K562 (cell line): ENCODE results near the gene MIDN. TPM values are rescaled to one million over a fixed set of nuclear protein-coding genes. Genes with fewer than 3 reads are reported as not detected.

Experiments
- CEBPB ChIP-seq: fragments of 450-650 bp; IDR thresholded peaks from 2 replicates; pipeline ENCODE4 v1.6.1; 2016; ENCODE audit warnings: missing genetic modification characterization, missing compliant biosample characterization
- CEBPZ ChIP-seq: fragments of 150-350 bp; IDR thresholded peaks from 2 replicates; pipeline ENCODE4 v1.6.1; 2014; ENCODE audit warnings: low read depth, mild to moderate bottlenecking, low read length, borderline replicate concordance
- ELF1 ChIP-seq: fragments of 200-800 bp; sonication (Bioruptor generic); IDR thresholded peaks from 2 replicates; pipeline ENCODE4 v1.6.1; 2016; ENCODE audit warnings: missing genetic modification characterization, missing compliant biosample characterization
- ETV1 ChIP-seq: fragments of 450-650 bp; conservative IDR thresholded peaks from 2 replicates; pipeline ENCODE4 v1.6.1; 2016; ENCODE audit warnings: missing genetic modification characterization, control low read depth, low read depth, missing compliant biosample characterization
- GTF2A2 ChIP-seq: IDR thresholded peaks from 2 replicates; pipeline ENCODE4 v1.6.1; 2016; ENCODE audit warnings: mild to moderate bottlenecking, missing genetic modification characterization, missing compliant biosample characterization
- IFI16 ChIP-seq: fragments of 250-450 bp; sonication (Bioruptor Pico); IDR thresholded peaks from 2 replicates; pipeline ENCODE4 v2.1.2; 2022; ENCODE audit warnings: mild to moderate bottlenecking, inconsistent platforms
- LCOR ChIP-seq: sonication (generic); formaldehyde crosslinking; IDR thresholded peaks from 2 replicates; pipeline ENCODE4 v1.8.0; 2022; ENCODE audit warnings: mild to moderate bottlenecking, missing genetic modification reagents
- MED1 ChIP-seq: sonication (generic); formaldehyde crosslinking; IDR thresholded peaks from 2 replicates; pipeline ENCODE4 v1.8.1; 2023; ENCODE audit warnings: missing genetic modification reagents, borderline replicate concordance
- RBM25 ChIP-seq: fragments of 200-400 bp; formaldehyde crosslinking; IDR thresholded peaks from 2 replicates; pipeline ENCODE4 v1.6.1; 2018; ENCODE audit warnings: low read length, low read depth, moderate library complexity; ENCODE audit not compliant: severe bottlenecking
- ZNF224 ChIP-seq: sonication (generic); formaldehyde crosslinking; IDR thresholded peaks from 2 replicates; pipeline ENCODE4 v1.8.0; 2022; ENCODE audit warnings: mild to moderate bottlenecking, missing genetic modification reagents
- ZNF561 ChIP-seq: fragments of 450-650 bp; formaldehyde crosslinking; conservative IDR thresholded peaks from 2 replicates; pipeline ENCODE4 v1.4.0; 2020; ENCODE audit warnings: mild to moderate bottlenecking, moderate library complexity
- ZNF586 ChIP-seq: fragments of 450-650 bp; formaldehyde crosslinking; conservative IDR thresholded peaks from 2 replicates; pipeline ENCODE4 v1.4.0; 2020; ENCODE audit warnings: mild to moderate bottlenecking, moderate library complexity
- ZZZ3 ChIP-seq: fragments of 450-650 bp; IDR thresholded peaks from 2 replicates; pipeline ENCODE4 v1.6.1; 2016; ENCODE audit warnings: antibody characterized with exemption, mild to moderate bottlenecking, moderate library complexity
- polyA plus RNA-seq, 8 experiments: library from polyadenylated mRNA; depleted of rRNA in 4 of 8; stranded (reverse) in 5 of 8; unstranded in 3 of 8; fragments of >200 nt; fragmentation: Nextera tagmentation in 2 of 8; fragmentation: Illumina TruSeq in 1 of 8; extraction: Ambion mirVana in 2 of 8; extraction: Trizol in 1 of 8; gene quantifications; 2 replicates each; pipeline versions ENCODE4 v1.2.1 to v1.2.3, GENCODE V29; 2011 to 2014; ENCODE audit warnings: inconsistent platforms in 1 of 8, missing spikeins in 1 of 8
- total RNA-seq, 7 experiments: library from RNA; depleted of rRNA in 6 of 7; stranded (reverse); fragments of >200 nt in 6 of 7; fragmentation: Illumina TruSeq in 2 of 7; extraction: Trizol in 2 of 7; gene quantifications; 2 replicates each; pipeline versions ENCODE4 v1.2.1 to v1.2.3, GENCODE V29; 2011 to 2021; ENCODE audit warnings: low replicate concordance in 1 of 7
- TF ChIP-seq, protein P1 (sequence below): fragments of 450-650 bp; IDR thresholded peaks from 2 replicates; pipeline ENCODE4 v1.6.1; 2016; ENCODE audit warnings: low read depth
- TF ChIP-seq, protein P2 (sequence below): sonication (generic); formaldehyde crosslinking; IDR thresholded peaks from 2 replicates; pipeline ENCODE4 v1.8.0; 2022; ENCODE audit warnings: mild to moderate bottlenecking, low read depth, missing genetic modification reagents

Gene MIDN
- total and polyA plus RNA-seq, 9 of the 15 experiments (the other 6 are each of a cell fraction or from before 2014, with no cell fraction given): 0.17 to 120 (median 10.1) TPM

DNA sequence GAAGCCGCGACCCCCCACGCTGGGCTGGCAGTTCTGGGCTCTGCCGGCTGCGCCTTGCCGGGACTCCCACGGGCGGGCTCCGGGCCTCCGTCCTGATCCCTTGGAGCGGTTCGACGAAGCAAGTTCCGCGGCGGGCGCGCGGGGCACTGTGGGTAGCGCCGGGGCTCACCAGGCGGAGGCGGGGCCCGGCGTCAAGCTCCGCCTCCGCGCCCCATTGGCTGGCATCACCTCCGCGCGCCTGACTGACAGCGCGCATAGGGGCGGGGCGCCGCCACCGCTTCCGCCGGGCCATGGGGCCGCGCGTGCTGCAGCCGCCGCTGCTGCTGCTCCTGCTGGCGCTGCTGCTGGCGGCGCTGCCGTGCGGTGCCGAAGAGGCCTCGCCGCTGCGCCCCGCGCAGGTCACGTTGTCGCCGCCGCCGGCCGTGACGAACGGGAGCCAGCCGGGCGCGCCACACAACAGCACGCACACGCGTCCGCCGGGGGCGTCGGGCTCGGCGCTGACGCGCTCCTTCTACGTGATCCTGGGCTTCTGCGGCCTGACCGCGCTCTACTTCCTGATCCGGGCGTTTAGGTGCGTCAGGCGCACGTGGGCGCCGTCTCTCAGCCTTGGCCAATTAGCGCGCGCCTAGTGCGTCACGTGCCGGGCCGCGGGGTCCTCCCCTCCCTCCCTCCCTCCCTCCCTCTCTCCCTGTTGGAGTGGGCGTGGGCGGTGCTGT lies 27.0 kb downstream of the MIDN start, which contains the start of gene FAM174C (continued):
- TF ChIP-seq ZNF224 (CRISPR knock-in tag) (no peak), ZZZ3 (no peak), ELF1 (peak; percentile 98), GTF2A2 (tag) (no peak), CEBPB (tag) (no peak), CEBPZ (no peak), ETV1 (tag) (no peak), IFI16 (no peak), RBM25 (peak; percentile 90), ZNF586 (0 out of 2 replicates have a peak, but pooled peaks have one; percentile 3), MED1 (CRISPR knock-in tag) (no peak; the same call in 1 of the 2 replicates), LCOR (CRISPR knock-in tag) (no peak; the same call in 1 of the 2 replicates), ZNF561 (CRISPR knock-in tag) (no peak)
- TF ChIP-seq, protein P1, sequence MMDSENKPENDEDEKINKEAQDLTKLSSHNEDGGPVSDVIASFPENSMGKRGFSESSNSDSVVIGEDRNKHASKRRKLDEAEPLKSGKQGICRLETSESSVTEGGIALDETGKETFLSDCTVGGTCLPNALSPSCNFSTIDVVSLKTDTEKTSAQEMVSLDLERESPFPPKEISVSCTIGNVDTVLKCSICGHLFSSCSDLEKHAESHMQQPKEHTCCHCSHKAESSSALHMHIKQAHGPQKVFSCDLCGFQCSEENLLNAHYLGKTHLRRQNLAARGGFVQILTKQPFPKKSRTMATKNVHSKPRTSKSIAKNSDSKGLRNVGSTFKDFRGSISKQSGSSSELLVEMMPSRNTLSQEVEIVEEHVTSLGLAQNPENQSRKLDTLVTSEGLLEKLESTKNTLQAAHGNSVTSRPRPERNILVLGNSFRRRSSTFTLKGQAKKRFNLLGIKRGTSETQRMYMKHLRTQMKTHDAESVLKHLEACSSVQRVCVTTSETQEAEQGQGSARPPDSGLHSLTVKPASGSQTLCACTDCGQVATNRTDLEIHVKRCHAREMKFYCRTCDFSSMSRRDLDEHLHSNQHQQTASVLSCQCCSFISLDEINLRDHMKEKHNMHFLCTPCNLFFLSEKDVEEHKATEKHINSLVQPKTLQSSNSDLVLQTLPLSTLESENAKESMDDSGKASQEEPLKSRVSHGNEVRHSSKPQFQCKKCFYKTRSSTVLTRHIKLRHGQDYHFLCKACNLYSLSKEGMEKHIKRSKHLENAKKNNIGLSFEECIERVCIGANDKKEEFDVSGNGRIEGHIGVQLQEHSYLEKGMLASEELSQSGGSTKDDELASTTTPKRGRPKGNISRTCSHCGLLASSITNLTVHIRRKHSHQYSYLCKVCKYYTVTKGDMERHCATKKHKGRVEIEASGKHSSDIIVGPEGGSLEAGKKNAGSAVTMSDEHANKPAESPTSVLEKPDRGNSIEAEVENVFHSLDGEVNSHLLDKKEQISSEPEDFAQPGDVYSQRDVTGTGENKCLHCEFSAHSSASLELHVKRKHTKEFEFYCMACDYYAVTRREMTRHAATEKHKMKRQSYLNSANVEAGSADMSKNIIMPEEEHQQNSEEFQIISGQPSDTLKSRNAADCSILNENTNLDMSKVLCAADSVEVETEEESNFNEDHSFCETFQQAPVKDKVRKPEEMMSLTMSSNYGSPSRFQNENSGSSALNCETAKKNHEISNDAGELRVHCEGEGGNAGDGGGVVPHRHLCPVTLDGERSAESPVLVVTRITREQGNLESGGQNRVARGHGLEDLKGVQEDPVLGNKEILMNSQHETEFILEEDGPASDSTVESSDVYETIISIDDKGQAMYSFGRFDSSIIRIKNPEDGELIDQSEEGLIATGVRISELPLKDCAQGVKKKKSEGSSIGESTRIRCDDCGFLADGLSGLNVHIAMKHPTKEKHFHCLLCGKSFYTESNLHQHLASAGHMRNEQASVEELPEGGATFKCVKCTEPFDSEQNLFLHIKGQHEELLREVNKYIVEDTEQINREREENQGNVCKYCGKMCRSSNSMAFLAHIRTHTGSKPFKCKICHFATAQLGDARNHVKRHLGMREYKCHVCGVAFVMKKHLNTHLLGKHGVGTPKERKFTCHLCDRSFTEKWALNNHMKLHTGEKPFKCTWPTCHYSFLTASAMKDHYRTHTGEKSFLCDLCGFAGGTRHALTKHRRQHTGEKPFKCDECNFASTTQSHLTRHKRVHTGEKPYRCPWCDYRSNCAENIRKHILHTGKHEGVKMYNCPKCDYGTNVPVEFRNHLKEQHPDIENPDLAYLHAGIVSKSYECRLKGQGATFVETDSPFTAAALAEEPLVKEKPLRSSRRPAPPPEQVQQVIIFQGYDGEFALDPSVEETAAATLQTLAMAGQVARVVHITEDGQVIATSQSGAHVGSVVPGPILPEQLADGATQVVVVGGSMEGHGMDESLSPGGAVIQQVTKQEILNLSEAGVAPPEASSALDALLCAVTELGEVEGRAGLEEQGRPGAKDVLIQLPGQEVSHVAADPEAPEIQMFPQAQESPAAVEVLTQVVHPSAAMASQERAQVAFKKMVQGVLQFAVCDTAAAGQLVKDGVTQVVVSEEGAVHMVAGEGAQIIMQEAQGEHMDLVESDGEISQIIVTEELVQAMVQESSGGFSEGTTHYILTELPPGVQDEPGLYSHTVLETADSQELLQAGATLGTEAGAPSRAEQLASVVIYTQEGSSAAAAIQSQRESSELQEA: no peak
- TF ChIP-seq, protein P2, sequence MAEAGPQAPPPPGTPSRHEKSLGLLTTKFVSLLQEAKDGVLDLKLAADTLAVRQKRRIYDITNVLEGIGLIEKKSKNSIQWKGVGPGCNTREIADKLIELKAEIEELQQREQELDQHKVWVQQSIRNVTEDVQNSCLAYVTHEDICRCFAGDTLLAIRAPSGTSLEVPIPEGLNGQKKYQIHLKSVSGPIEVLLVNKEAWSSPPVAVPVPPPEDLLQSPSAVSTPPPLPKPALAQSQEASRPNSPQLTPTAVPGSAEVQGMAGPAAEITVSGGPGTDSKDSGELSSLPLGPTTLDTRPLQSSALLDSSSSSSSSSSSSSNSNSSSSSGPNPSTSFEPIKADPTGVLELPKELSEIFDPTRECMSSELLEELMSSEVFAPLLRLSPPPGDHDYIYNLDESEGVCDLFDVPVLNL (CRISPR knock-in tag): no peak
